Chondrocyte (in vitro differentiated cells): ENCODE measurements around the gene ATRX. TPM values are rescaled to one million over a fixed set of nuclear protein-coding genes. Genes with fewer than 3 reads are reported as not detected.
"Not testable (repeated sequence)": the region's sequence is repeated elsewhere in the genome, so short reads cannot be mapped to it uniquely, and the experiment has no call there.

Experiments used
- DNase-seq: peaks from one replicate; pipeline ENCODE4 v3.0.0; 2021; ENCODE audit warnings: mixed read lengths, low spot score
- H3K27ac Mint-ChIP-seq: one replicate; pipeline ENCODE4 v1.8.0; 2021; ENCODE audit warnings: mild to moderate bottlenecking, moderate library complexity, mixed read lengths; ENCODE audit not compliant: unreplicated experiment
- H3K27me3 Mint-ChIP-seq: 2 replicates; pipeline ENCODE4 v1.8.0; 2021; ENCODE audit warnings: low read depth, mixed read lengths
- H3K36me3 Mint-ChIP-seq: 2 replicates; pipeline ENCODE4 v1.8.0; 2021; ENCODE audit warnings: low read depth, mixed read lengths
- H3K4me1 Mint-ChIP-seq: 2 replicates; pipeline ENCODE4 v1.8.0; 2021; ENCODE audit warnings: low read depth, mild to moderate bottlenecking, mixed read lengths
- H3K4me3 Mint-ChIP-seq: one replicate; pipeline ENCODE4 v1.8.0; 2021; ENCODE audit warnings: mild to moderate bottlenecking, moderate library complexity, mixed read lengths; ENCODE audit not compliant: unreplicated experiment
- H3K9me3 Mint-ChIP-seq: 2 replicates; pipeline ENCODE4 v1.8.0; 2021; ENCODE audit warnings: low read depth, mixed read lengths
- total RNA-seq: library from RNA; stranded (reverse); gene quantifications from 3 replicates; pipeline ENCODE4 v1.2.1, GENCODE V29; 2021
- TF ChIP-seq, protein P1 (sequence below): fragments of 200-600 bp; sonication (generic); IDR thresholded peaks from 2 replicates; pipeline ENCODE4 v1.5.0; 2021; ENCODE audit warnings: antibody characterized with exemption, mild to moderate bottlenecking, moderate library complexity

ATRX gene
- total RNA-seq, 1 donor from 2014 or later, result 81.9 TPM

DNA sequence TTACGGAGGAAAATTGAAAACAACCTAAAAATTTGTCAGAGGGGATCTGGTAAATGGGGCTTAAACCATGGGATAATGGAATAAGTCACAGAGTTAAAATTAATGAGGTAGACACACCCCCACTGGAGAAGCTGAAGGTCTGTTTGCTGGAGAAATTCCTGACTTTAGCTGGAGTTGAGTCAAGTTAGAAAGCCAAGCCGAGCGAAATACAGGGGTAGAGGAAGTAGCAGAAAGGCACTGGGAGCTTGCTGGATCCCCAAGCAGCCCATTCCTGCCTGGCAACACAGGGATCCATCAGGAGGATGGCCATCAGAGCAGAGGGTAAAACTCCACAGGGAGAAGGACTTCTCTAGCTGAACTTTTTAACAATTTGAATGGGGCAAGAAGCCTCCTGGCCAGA is 163.8 kb downstream of the ATRX start:
- Mint-ChIP-seq H3K9me3 (peaks cover 23% of the 10 kb centered on the region), H3K36me3 (peaks cover 3% of the 10 kb centered on the region), H3K4me1 (no peaks in the 10 kb centered on the region), H3K27me3 (no peaks in the 10 kb centered on the region), H3K27ac (no peak overlapping the region), H3K4me3 (no peak overlapping the region)
- no peak for DNase-seq
- TF ChIP-seq, protein P1, sequence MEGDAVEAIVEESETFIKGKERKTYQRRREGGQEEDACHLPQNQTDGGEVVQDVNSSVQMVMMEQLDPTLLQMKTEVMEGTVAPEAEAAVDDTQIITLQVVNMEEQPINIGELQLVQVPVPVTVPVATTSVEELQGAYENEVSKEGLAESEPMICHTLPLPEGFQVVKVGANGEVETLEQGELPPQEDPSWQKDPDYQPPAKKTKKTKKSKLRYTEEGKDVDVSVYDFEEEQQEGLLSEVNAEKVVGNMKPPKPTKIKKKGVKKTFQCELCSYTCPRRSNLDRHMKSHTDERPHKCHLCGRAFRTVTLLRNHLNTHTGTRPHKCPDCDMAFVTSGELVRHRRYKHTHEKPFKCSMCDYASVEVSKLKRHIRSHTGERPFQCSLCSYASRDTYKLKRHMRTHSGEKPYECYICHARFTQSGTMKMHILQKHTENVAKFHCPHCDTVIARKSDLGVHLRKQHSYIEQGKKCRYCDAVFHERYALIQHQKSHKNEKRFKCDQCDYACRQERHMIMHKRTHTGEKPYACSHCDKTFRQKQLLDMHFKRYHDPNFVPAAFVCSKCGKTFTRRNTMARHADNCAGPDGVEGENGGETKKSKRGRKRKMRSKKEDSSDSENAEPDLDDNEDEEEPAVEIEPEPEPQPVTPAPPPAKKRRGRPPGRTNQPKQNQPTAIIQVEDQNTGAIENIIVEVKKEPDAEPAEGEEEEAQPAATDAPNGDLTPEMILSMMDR, result no peak

DNA sequence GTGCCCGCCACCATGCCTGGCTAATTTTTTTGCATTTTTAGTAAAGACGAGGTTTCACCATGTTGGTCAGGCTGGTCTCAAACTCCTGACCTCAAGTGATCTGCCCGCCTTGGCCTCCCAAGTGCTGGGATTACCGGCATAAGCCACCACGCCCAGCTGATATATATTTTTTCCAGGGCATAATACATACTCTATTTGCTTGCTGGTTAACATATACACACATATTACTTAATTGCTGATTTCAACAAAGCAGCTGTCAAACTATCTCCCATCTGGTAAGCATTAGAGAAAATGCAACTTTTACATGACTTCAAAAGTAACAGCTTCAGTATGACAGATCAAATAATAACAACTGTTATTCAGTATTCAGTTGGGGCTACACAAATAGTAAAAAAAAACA is 164.6 kb downstream of the ATRX start:
- H3K4me3 Mint-ChIP-seq, H3K27me3 Mint-ChIP-seq, H3K36me3 Mint-ChIP-seq, DNase-seq, H3K27ac Mint-ChIP-seq, H3K4me1 Mint-ChIP-seq: not testable (repeated sequence)
- H3K9me3 Mint-ChIP-seq, result peaks cover 23% of the 10 kb centered on the region

DNA sequence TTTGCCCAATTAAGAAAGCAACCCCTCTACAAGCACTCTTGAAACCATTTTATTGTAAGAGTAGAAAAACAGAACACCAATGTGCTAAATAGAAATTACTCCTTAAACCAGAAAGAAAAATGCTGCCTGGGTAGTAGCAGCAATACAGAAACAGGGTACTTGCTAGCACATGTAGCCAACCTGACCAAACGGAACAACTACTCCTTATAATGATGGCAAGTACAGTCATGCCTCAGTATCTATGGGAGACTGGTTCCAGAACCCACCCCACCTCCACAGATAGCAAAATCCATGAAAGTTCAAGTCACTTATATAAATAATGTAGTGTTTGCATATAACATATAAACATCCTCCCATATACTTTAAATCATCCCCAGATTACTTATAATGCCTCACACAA is 168.8 kb downstream of the ATRX start:
- Mint-ChIP-seq H3K4me3 (no peak overlapping the region), H3K36me3 (no peaks in the 10 kb centered on the region), H3K4me1 (no peaks in the 10 kb centered on the region), H3K27me3 (no peaks in the 10 kb centered on the region), H3K27ac (no peak overlapping the region), H3K9me3 (peaks cover 7% of the 10 kb centered on the region)
- TF ChIP-seq, protein P1, result no peak
- DNase-seq, result no peak

DNA sequence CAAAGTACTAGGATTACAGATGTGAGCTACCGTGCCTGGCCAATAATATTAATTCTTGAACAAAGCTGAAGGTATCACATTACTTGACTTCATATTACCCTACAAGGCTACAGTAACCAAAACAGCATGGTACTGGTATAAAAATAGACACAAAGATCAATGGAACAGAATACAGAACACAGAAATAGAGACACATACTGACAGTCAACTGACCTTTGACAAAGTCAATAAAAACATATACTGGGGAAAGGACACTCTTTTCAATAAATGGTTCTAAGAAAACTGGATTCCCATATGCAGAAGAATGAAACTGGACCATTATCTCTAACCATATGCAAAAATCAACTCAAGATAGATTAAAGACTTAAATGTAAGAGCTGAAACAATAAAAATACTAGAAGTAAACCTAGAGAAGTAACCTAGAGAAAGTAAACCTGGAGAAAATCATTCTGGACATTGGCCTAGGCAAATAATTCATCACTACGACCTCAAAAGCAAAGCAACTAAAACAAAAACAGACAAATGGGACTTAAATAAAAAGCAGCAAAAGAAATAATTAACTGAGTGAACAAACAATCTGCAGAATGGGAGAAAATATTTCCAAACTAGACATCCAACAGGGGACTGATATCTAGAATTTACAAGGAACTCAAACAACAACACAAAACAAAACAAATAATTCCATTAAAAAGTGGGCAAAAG is 182.2 kb downstream of the ATRX start:
- peaks cover 26% of the 10 kb centered on the region for H3K9me3 Mint-ChIP-seq
- no peak overlapping the region for H3K27ac Mint-ChIP-seq
- no peaks in the 10 kb centered on the region for H3K27me3 Mint-ChIP-seq
- TF ChIP-seq, protein P1, result no peak
- no peak for DNase-seq
- peaks cover 3% of the 10 kb centered on the region for H3K36me3 Mint-ChIP-seq
- H3K4me3 Mint-ChIP-seq, result no peak overlapping the region
- peaks cover 6% of the 10 kb centered on the region for H3K4me1 Mint-ChIP-seq

DNA sequence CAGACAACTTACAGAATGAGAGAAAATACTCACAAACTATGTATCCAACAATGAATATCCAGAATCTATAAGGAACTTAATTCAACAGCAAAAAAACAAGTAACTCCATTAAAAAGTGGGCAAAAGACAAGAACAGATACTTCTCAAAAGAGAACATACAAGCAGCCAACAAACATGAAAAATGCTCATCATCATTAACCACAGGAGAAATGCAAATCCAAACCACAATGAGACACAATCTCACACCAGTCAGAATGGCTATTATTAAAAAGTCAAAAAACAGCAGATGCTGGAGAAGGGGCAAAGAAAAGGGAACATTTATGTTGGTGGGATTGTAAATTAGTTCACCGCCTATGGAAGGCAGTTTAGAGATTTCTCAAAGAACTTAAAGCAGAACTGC is 188.5 kb downstream of the ATRX start:
- no peak for DNase-seq
- TF ChIP-seq, protein P1, result no peak
- Mint-ChIP-seq H3K27ac (peak overlapping the region; percentile 83), H3K36me3 (peaks cover 3% of the 10 kb centered on the region), H3K9me3 (no peaks in the 10 kb centered on the region), H3K27me3 (no peaks in the 10 kb centered on the region), H3K4me1 (peaks cover 5% of the 10 kb centered on the region), H3K4me3 (no peak overlapping the region)

DNA sequence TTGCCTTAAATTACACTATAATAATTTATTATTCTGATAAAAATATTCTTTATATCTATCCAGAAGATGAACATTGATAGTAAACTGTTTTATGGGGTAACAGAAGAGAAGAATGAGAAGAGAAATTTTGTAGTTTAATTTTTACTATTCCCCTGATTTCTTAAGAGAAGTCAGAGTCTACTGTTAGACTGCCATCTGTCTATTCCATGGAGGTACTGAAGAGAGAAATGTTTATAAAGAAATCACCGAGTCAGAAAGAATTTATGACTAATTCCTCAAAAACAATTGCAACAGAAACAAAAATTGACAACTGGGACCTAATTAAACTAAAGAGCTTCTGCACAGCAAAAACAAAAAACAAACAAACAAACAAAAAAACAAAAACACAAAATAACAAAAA is 188.9 kb downstream of the ATRX start:
- Mint-ChIP-seq H3K9me3 (no peaks in the 10 kb centered on the region), H3K27me3 (no peaks in the 10 kb centered on the region), H3K4me3 (no peak overlapping the region), H3K36me3 (peaks cover 3% of the 10 kb centered on the region), H3K4me1 (peaks cover 5% of the 10 kb centered on the region), H3K27ac (peak overlapping the region; percentile 83)
- DNase-seq, result no peak
- TF ChIP-seq, protein P1, result peak; percentile 78
